Mesenchymal stem cell (in vitro differentiated cells and primary cell): Measurements from ENCODE around the gene FYN.

Source experiments
- DNase-seq: peaks from one replicate; pipeline ENCODE4 v3.0.0-alpha.2; 2013
- H2AFZ ChIP-seq: one replicate; pipeline ENCODE4 v1.6.1; 2013; ENCODE audit warnings: low read depth, mild to moderate bottlenecking, control low read depth, inconsistent platforms, low read length, moderate library complexity
- H2AK5ac ChIP-seq: 2 replicates; pipeline ENCODE4 v1.6.1; 2013; ENCODE audit warnings: low read length, moderate library complexity, mild to moderate bottlenecking, inconsistent platforms; ENCODE audit not compliant: severe bottlenecking
- H2BK120ac ChIP-seq: one replicate; pipeline ENCODE4 v1.6.1; 2013; ENCODE audit warnings: low read depth, mild to moderate bottlenecking, inconsistent platforms, low read length, moderate library complexity
- H2BK12ac ChIP-seq, 2 experiments: one replicate each; pipeline ENCODE4 v1.6.1; 2013; ENCODE audit warnings: inconsistent platforms in 2 of 2, low read length in 2 of 2, mild to moderate bottlenecking in 2 of 2, moderate library complexity in 2 of 2, control low read depth in 1 of 2
- H2BK15ac ChIP-seq: one replicate; pipeline ENCODE4 v1.6.1; 2013; ENCODE audit warnings: mild to moderate bottlenecking, low read depth, inconsistent platforms; ENCODE audit not compliant: poor library complexity, severe bottlenecking
- H2BK5ac ChIP-seq: 2 replicates; pipeline ENCODE4 v1.6.1; 2013; ENCODE audit warnings: low read depth, mild to moderate bottlenecking, low read length, control low read depth, inconsistent platforms; ENCODE audit not compliant: poor library complexity, severe bottlenecking
- H3K14ac ChIP-seq, 2 experiments: one replicate each; pipeline ENCODE4 v1.6.1; 2013; ENCODE audit warnings: inconsistent platforms in 2 of 2, low read length in 2 of 2, control low read depth in 1 of 2, mild to moderate bottlenecking in 1 of 2, moderate library complexity in 1 of 2
- H3K18ac ChIP-seq, 2 experiments: one replicate each; pipeline ENCODE4 v1.6.1; 2013; ENCODE audit warnings: inconsistent platforms in 2 of 2, low read length in 2 of 2, control low read depth in 1 of 2, low read depth in 1 of 2, mild to moderate bottlenecking in 1 of 2
- H3K23ac ChIP-seq, 2 experiments: one replicate each; pipeline ENCODE4 v1.6.1; 2013; ENCODE audit warnings: inconsistent platforms in 2 of 2, low read length in 2 of 2, mild to moderate bottlenecking in 2 of 2, moderate library complexity in 2 of 2, control low read depth in 1 of 2
- H3K27ac ChIP-seq: 2 replicates; pipeline ENCODE4 v1.5.1; 2013; ENCODE audit warnings: mild to moderate bottlenecking, moderate library complexity, low read length, control low read depth, inconsistent platforms; ENCODE audit not compliant: poor library complexity, severe bottlenecking
- H3K27me3 ChIP-seq, 2 experiments: 2 replicates each; pipeline versions ENCODE4 v1.6.1 to v1.7.0; 2013; ENCODE audit warnings: low read length in 2 of 2, mild to moderate bottlenecking in 2 of 2, moderate library complexity in 2 of 2, control low read depth in 1 of 2, inconsistent platforms in 1 of 2; ENCODE audit not compliant: control insufficient read depth in 1 of 2, insufficient read depth in 1 of 2
- H3K36me3 ChIP-seq, 2 experiments: 2 replicates each; pipeline versions ENCODE4 v1.6.1 to v1.7.0; 2013; ENCODE audit warnings: low read length in 2 of 2, control low read depth in 1 of 2, inconsistent platforms in 1 of 2, low read depth in 1 of 2, mild to moderate bottlenecking in 1 of 2; ENCODE audit not compliant: insufficient read depth in 2 of 2, control insufficient read depth in 1 of 2
- H3K4ac ChIP-seq, 2 experiments: one replicate each; pipeline ENCODE4 v1.6.1; 2013; ENCODE audit warnings: inconsistent platforms in 2 of 2, low read length in 2 of 2, mild to moderate bottlenecking in 2 of 2, moderate library complexity in 2 of 2, control low read depth in 1 of 2, low read depth in 1 of 2
- H3K4me1 ChIP-seq: 2 replicates; pipeline ENCODE4 v1.6.1; 2013; ENCODE audit warnings: low read depth, low read length, control low read depth; ENCODE audit not compliant: control insufficient read depth, insufficient read depth
- H3K4me2 ChIP-seq: 2 replicates; pipeline ENCODE4 v1.6.1; 2013; ENCODE audit warnings: low read length, mild to moderate bottlenecking, inconsistent platforms; ENCODE audit not compliant: poor library complexity, severe bottlenecking
- H3K4me3 ChIP-seq, 2 experiments: 2 replicates each; pipeline versions ENCODE4 v1.5.1 to v1.7.0; 2013; ENCODE audit warnings: low read length in 2 of 2, mild to moderate bottlenecking in 2 of 2, control low read depth in 1 of 2, low read depth in 1 of 2; ENCODE audit not compliant: insufficient read depth in 1 of 2
- H3K79me1 ChIP-seq: replicated peaks from 2 replicates; pipeline ENCODE4 v1.6.1; 2013; ENCODE audit warnings: mild to moderate bottlenecking, control low read depth, low read length, inconsistent platforms; ENCODE audit not compliant: poor library complexity, severe bottlenecking
- H3K9ac ChIP-seq: 2 replicates; pipeline ENCODE4 v1.7.0; 2013; ENCODE audit warnings: mild to moderate bottlenecking, low read length, moderate library complexity
- H3K9me3 ChIP-seq: 2 replicates; pipeline ENCODE4 v1.7.0; 2013; ENCODE audit warnings: mild to moderate bottlenecking, low read length; ENCODE audit not compliant: control insufficient read depth
- H4K8ac ChIP-seq: one replicate; pipeline ENCODE4 v1.6.1; 2013; ENCODE audit warnings: inconsistent platforms, mild to moderate bottlenecking, low read length, moderate library complexity
- H4K91ac ChIP-seq: one replicate; pipeline ENCODE4 v1.6.1; 2013; ENCODE audit warnings: mild to moderate bottlenecking, low read length, inconsistent platforms
- WGBS: methylation state at CpG from one replicate; pipeline ENCODE4 v1.1.7; 2013; ENCODE audit warnings: mixed read lengths; 5-methylcytosine and 5-hydroxymethylcytosine counted together

FYN gene

GRCh38 chr6:111861431-111861885, 11.8 kb downstream of the FYN start:
- no peak overlapping the region for H3K4ac ChIP-seq
- no peak overlapping the region for H2BK12ac ChIP-seq
- no peaks in the 10 kb centered on the region for H3K27me3 ChIP-seq
- no peak overlapping the region for H3K23ac ChIP-seq
- H3K18ac ChIP-seq: no peak overlapping the region
- H3K79me1 ChIP-seq: peaks cover 44% of the 10 kb centered on the region
- no peak overlapping the region for H3K4me2 ChIP-seq
- H4K8ac ChIP-seq: no peak overlapping the region
- no peak for DNase-seq
- H3K4me3 ChIP-seq: no peak overlapping the region
- H3K27ac ChIP-seq: no peak overlapping the region
- 96% methylated on average over 6 of the region's 7 CpGs for WGBS
- peaks cover 2% of the 10 kb centered on the region for H3K4me1 ChIP-seq
- no peak overlapping the region for H2BK15ac ChIP-seq
- peaks cover 0 to 18% of the 10 kb centered on the region in 2 experiments for H3K36me3 ChIP-seq
- H3K14ac ChIP-seq: no peak overlapping the region
- no peak overlapping the region for H3K9ac ChIP-seq
- H4K91ac ChIP-seq: no peak overlapping the region
- no peak overlapping the region for H2AK5ac ChIP-seq
- H2AFZ ChIP-seq: no peak overlapping the region
- H2BK5ac ChIP-seq: no peak overlapping the region
- H3K9me3 ChIP-seq: no peaks in the 10 kb centered on the region
- no peak overlapping the region for H2BK120ac ChIP-seq

GRCh38 chr6:111858347-111858746, 14.9 kb downstream of the FYN start:
- no peak overlapping the region for H3K4ac ChIP-seq
- H3K9me3 ChIP-seq: no peaks in the 10 kb centered on the region
- H3K14ac ChIP-seq: no peak overlapping the region
- H3K27ac ChIP-seq: no peak overlapping the region
- DNase-seq: no peak
- no peak overlapping the region for H4K8ac ChIP-seq
- H3K4me1 ChIP-seq: peaks cover 2% of the 10 kb centered on the region
- H3K4me2 ChIP-seq: no peak overlapping the region
- H3K27me3 ChIP-seq: no peaks in the 10 kb centered on the region
- H3K18ac ChIP-seq: no peak overlapping the region
- peaks cover 31% of the 10 kb centered on the region for H3K79me1 ChIP-seq
- no peak overlapping the region for H3K23ac ChIP-seq
- no peak overlapping the region for H2BK5ac ChIP-seq
- H4K91ac ChIP-seq: no peak overlapping the region
- no peak overlapping the region for H2AK5ac ChIP-seq
- no peak overlapping the region for H3K4me3 ChIP-seq
- no peak overlapping the region for H2BK120ac ChIP-seq
- no peak overlapping the region for H2BK15ac ChIP-seq
- H2BK12ac ChIP-seq: no peak overlapping the region
- peaks cover 0 to 18% of the 10 kb centered on the region in 2 experiments for H3K36me3 ChIP-seq
- no peak overlapping the region for H3K9ac ChIP-seq
- 98% methylated on average over 3 of the region's 3 CpGs for WGBS
- no peak overlapping the region for H2AFZ ChIP-seq

- no peak overlapping the region for H3K14ac ChIP-seq
- 93% methylated on average over 8 of the region's 8 CpGs for WGBS
Observed at GRCh38 chr6:111857674-111858337, 15.4 kb downstream of the FYN start.

GRCh38 chr6:111855753-111856152, 17.5 kb downstream of the FYN start:
- H2AK5ac ChIP-seq: no peak overlapping the region
- H2BK120ac ChIP-seq: no peak overlapping the region
- no peak overlapping the region for H3K27ac ChIP-seq
- H2BK15ac ChIP-seq: no peak overlapping the region
- no peak overlapping the region for H3K18ac ChIP-seq
- no peak overlapping the region for H2BK5ac ChIP-seq
- peaks cover 2% of the 10 kb centered on the region for H3K4me1 ChIP-seq
- peaks cover 32% of the 10 kb centered on the region for H3K79me1 ChIP-seq
- no peak overlapping the region for H3K23ac ChIP-seq
- WGBS: no CpG with 5 or more reads among the region's 1 CpG
- H2AFZ ChIP-seq: no peak overlapping the region
- no peak overlapping the region for H2BK12ac ChIP-seq
- no peak overlapping the region for H3K4me2 ChIP-seq
- no peak overlapping the region for H4K8ac ChIP-seq
- H3K9me3 ChIP-seq: no peaks in the 10 kb centered on the region
- H3K14ac ChIP-seq: no peak overlapping the region
- no peaks in the 10 kb centered on the region for H3K27me3 ChIP-seq
- no peak overlapping the region for H3K4ac ChIP-seq
- no peak overlapping the region for H3K4me3 ChIP-seq
- peaks cover 0 to 11% of the 10 kb centered on the region in 2 experiments for H3K36me3 ChIP-seq
- DNase-seq: no peak
- H4K91ac ChIP-seq: no peak overlapping the region
- H3K9ac ChIP-seq: no peak overlapping the region

More at GRCh38 chr6:111857674-111858337, 15.4 kb downstream of the FYN start:
- no peak overlapping the region for H4K8ac ChIP-seq
- H3K18ac ChIP-seq: no peak overlapping the region
- peak overlapping the region; percentile 32 for H4K91ac ChIP-seq
- H2BK5ac ChIP-seq: no peak overlapping the region
- no peak overlapping the region for H2AFZ ChIP-seq
- no peak overlapping the region for H2BK120ac ChIP-seq
- DNase-seq: no peak
- H2AK5ac ChIP-seq: no peak overlapping the region
- no peak overlapping the region for H3K23ac ChIP-seq
- H3K27me3 ChIP-seq: no peaks in the 10 kb centered on the region
- H3K36me3 ChIP-seq: peaks cover 0 to 18% of the 10 kb centered on the region in 2 experiments
- H3K4me1 ChIP-seq: peaks cover 2% of the 10 kb centered on the region
- no peak overlapping the region for H2BK15ac ChIP-seq
- no peaks in the 10 kb centered on the region for H3K9me3 ChIP-seq
- peaks cover 35% of the 10 kb centered on the region for H3K79me1 ChIP-seq
- no peak overlapping the region for H3K4me3 ChIP-seq
- H3K4ac ChIP-seq: no peak overlapping the region
- no peak overlapping the region for H3K27ac ChIP-seq
- no peak overlapping the region for H3K9ac ChIP-seq
- H3K4me2 ChIP-seq: no peak overlapping the region
- peak overlapping the region in 1 of 2 experiments; percentile 35 for H2BK12ac ChIP-seq
